Stimulated activated CD8-positive, alpha-beta memory T cell treated with anti-CD3 and anti-CD28 coated beads, Interleukin-2, amount 100 ng/mL, for 48 hours (primary cell): ENCODE results near the gene MYO5B.
"Not testable (repeated sequence)": the region's sequence is repeated elsewhere in the genome, so short reads cannot be mapped to it uniquely, and the experiment has no call there.

Source experiments
- DNase-seq, 2 donors: peaks; one replicate each; pipeline ENCODE4 v3.0.0-alpha.2; 2020; ENCODE audit warnings: low read depth in 2 of 2

The MYO5B gene

DNA sequence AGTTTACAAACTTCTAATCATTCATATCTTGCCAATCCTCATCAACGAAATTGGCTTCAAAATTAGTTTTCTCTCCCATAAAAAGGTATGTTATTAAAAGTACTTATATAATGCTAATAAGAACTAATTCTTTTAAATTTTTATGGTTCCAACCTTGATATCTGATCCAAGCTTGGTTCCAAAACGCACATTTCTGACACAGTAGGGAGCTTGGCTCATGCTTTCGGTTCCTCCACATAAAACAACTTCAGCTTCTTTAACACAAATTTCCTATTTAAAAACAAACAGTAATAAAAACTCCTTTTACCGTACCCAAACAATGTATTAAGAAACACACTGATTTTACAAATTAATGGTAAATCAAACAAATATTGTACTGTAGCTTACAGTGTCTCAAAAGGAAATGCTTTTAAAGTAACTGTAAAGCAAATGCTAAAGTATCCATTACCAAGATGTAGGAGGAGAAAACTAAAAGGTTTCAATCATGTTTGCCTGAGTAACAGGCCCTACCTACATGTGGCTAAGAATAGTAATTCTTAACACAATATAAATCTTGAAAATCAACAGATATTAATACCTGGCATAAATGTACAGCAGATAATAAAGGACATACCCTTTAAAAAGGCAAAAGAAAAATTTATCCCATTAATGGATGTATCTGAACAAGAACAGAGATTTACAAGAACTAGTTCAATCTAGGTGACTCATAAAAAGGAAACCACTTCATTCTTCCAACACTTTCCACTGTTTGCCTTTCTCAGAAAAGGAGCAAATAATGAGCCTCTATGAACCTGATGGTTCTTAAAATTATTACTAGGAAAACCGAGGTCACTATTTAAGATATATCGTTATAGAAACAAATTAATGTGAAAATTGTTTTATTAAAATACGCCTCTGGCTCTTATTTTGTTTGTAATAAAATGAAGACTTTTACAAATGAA lies 399.1 kb downstream of the MYO5B start:
- no peak for DNase-seq

DNA sequence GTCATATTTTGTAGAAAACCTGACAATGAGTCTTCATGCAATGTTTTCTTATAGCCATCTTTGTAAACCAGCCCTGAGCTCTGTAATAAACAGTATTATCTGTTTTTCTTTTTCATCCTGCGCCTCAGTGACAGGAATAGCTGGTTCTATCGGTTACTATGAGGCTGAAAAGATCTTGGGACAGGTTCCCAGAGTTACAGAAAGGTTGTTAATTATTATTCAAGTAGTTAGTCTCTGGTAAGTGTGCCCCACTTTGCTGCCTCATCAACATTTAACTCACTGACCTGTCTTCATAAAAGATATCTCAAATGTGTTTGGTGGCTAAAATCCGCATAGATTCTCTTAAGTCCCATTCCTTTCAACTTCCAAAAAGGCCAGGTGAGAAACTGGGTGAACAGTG lies 400.2 kb downstream of the MYO5B start:
- DNase-seq, result no peak

DNA sequence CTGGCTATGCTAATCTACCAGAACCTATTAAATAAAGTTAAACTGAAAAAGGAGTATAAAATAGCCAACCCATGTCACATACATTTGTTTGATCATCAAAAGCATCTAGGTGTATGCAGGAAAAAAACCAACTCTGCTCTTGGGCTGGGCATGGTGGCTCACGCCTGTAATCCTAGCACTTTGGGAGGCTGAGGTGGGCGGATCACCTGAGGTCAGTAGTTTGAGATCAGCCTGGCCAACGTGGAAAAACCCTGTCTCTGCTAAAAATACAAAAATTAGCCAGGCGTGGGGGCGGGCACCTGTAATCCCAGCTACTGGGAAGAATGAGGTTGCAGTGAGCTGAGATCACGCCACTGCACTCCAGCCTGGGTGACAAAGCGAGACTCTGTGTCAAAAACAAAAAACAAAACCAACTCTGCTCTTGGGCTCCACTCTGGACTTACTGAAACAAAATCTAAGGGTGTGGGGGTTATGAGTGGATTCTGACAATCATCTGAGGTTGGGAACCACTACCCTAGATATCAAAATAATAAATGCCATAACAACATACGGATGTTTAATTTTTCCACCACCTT lies 405.3 kb downstream of the MYO5B start:
- DNase-seq, result not testable (repeated sequence)

DNA sequence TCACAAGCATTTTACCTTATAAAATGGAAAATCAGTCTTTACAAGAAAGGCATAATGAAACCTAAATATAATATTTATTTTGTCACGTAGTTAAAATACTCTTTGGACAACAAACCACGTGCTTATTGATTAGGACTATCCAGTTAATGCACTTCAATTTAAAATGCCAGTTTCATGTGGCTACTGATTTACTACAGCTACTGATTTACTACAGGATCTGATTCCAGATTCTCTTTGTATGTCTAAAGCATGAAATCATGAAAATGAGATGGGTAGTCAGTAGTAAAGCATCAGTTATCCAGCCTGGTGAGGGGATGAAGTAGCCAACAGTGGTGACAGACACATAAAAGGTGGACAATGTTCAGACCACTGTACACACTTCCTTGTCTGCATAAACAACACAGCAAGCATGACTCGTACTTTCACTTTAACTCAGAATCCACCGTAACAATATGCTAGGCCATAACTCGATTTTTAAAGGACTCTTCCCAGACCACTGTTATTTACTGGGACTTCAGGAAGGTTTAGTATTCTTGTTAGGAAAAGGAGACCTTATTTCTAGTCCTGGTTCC lies 406.5 kb downstream of the MYO5B start:
- no peak for DNase-seq

DNA sequence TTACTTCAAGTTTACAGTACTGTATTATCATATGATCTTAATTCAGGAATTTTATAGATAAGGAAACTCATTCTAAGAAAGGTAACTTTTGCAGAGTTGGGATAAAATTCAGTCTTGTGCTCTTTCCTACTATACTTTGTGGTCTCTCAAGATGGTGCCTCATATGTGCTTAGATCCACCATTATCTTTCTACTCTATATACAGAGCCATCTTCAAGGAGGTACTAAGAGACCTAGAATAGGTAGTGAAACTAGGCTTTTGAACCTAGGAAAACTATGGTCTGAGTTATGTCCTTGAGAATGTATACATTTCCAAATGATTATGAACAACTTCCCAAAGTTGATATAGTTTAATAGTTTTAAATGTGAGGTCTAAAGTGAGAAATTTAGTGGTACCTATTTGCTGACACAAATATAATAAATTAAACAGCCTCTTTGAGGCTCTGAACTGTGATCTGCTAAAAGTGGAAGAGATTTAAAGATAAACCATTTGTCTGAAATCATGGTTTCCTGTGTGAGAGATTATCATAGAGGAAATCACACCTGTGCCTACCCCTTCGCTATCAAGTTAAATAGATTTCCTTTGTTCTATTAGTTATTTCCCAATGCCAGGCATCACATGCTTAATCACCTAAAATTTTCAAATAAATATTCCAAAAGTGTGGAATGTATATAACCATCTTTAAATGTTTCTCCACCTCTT lies 408.8 kb downstream of the MYO5B start:
- DNase-seq, result no peak

DNA sequence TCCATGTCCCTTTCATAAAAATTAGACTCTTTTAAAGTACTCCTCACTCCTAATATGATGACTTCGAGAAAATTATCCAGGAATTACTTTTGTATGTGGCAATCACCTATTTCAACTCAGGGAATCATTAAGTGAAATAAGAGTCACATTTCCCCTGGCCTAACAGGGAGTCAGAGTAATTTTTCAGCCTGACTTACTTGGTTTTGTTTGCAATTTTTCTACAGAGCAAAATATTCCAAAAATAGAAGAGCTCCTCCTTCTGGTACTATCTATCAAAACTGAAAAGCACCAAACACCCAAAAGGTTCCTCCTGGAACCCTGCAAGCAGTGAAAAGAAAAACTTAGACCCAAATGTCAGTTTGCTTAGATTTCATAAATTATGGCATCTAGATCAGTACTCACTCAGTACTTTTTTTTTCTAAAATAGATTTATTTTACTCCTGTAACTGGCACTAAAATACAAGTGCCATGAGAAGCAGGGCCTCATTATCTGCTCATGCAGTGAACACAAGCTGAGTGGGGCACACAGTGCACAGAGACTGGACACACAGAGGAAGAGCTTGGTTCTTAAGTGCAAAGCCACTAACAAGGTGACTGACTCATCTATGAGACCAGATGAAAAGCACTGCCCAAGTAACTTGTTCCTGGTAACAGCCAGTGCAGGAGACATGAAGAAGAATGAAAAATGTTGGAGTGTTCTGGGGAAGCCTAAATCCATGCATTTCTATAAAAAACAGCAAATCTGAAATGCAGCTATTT lies 410.3 kb downstream of the MYO5B start:
- DNase-seq, result no peak

DNA sequence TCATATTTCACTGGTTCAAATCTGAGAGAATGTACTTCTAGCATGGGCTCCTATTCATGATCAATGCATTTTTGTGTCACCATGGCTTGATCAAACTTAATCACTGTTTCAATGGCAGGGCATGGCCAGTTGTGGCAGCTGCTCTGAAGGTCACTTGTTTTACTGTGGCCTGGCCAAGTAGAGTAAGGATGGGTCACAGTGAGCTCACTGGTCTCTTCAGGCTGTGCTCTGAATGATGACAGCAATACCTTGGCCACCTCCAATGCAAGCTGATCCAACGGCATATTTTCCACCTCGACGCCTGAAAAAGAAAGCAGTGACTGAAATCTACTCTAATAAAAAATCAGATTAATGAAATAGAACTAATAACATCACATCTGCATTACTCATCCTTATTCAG lies 411.3 kb downstream of the MYO5B start:
- DNase-seq, result not testable (repeated sequence)

DNA sequence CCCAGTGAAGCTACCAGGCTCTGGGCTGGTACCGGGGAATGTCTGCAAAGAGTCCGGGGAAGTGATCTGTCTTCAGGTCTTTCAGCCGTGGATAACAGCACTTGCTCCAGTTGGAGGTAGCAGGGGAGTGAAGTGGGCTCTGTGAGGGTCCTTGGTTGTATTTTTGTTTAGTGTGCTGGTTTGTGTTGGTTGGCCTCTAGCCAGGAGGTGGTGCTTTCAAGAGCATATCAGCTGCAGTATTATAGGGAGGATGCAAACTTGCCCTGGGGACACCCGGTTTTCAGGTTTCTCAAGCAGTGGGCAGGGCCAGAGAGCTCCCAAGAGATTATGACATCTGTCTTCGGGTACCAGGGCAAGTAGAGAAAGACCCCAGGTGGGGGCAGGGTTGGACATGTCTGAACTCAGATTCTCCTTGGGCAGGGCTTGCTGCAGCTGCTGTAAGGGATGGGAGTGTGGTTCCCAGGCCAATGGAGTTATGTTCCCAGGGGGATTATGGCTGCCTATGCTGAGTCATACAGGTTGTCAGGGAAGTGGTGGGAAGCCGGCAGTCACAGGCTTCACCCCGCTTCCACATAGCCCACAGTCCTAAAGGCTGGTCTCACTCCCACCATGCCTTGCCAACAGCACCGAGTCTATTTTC lies 416.0 kb downstream of the MYO5B start:
- no peak for DNase-seq
